ENCODE results near the gene INPP5K.

Gene INPP5K

GRCh38 chr17:1495265-1495989, 21.0 kb downstream of the INPP5K start:
- no peak for DNase-seq (ENCODE audit: low read depth)
- TF ChIP-seq CTCF (IDR thresholded peaks at IDR 0.05; ENCODE audit: low read depth, low read length, missing control alignments): no peak

GRCh38 chr17:1494736-1495253, 21.6 kb downstream of the INPP5K start:
- no peak for DNase-seq (ENCODE audit: low read depth)
- TF ChIP-seq CTCF (IDR thresholded peaks at IDR 0.05; ENCODE audit: low read depth, low read length, missing control alignments): no peak
- H3K4me3 ChIP-seq (ENCODE audit: low read depth, low read length): no peak overlapping the region

More at GRCh38 chr17:1495265-1495989, 21.0 kb downstream of the INPP5K start:
- no peak overlapping the region for H3K4me3 ChIP-seq (ENCODE audit: low read depth, low read length)

GRCh38 chr17:1494203-1494602, 22.2 kb downstream of the INPP5K start:
- TF ChIP-seq CTCF (IDR thresholded peaks at IDR 0.05; ENCODE audit: low read depth, low read length, missing control alignments): no peak
- no peak for DNase-seq (ENCODE audit: low read depth)
- H3K4me3 ChIP-seq (ENCODE audit: low read depth, low read length): no peak overlapping the region

GRCh38 chr17:1493291-1493980, 23.0 kb downstream of the INPP5K start:
- no peak overlapping the region for H3K4me3 ChIP-seq (ENCODE audit: low read depth, low read length)
- no peak for DNase-seq (ENCODE audit: low read depth)
- no peak for TF ChIP-seq CTCF (IDR thresholded peaks at IDR 0.05; ENCODE audit: low read depth, low read length, missing control alignments)

GRCh38 chr17:1492249-1493206, 23.9 kb downstream of the INPP5K start, which contains the start of gene MYO1C:
Gene MYO1C, minus strand, starts transcription at chr17:1492686. Its CDS starts 199 bp downstream, at chr17:1492487.
- TF ChIP-seq CTCF (IDR thresholded peaks at IDR 0.05; ENCODE audit: low read depth, low read length, missing control alignments): no peak
- peak within 1 kb of the TSS; percentile 65 for H3K4me3 ChIP-seq (ENCODE audit: low read depth, low read length)
- no peak for DNase-seq (ENCODE audit: low read depth)

- DNase-seq (ENCODE audit: low read depth): no peak
- no peak for TF ChIP-seq CTCF (IDR thresholded peaks at IDR 0.05; ENCODE audit: low read depth, low read length, missing control alignments)
- H3K4me3 ChIP-seq (ENCODE audit: low read depth, low read length): peak overlapping the region; percentile 65
Observed at GRCh38 chr17:1491443-1492248, 24.8 kb downstream of the INPP5K start.
